Superior temporal gyrus (tissue), 1 donor: ENCODE measurements around the gene IKZF4.

ENCODE experiments used
- DNase-seq: peaks from one replicate; pipeline ENCODE4 v3.0.0-alpha.2; 2016; ENCODE audit errors: extremely low spot score

IKZF4 gene

DNA sequence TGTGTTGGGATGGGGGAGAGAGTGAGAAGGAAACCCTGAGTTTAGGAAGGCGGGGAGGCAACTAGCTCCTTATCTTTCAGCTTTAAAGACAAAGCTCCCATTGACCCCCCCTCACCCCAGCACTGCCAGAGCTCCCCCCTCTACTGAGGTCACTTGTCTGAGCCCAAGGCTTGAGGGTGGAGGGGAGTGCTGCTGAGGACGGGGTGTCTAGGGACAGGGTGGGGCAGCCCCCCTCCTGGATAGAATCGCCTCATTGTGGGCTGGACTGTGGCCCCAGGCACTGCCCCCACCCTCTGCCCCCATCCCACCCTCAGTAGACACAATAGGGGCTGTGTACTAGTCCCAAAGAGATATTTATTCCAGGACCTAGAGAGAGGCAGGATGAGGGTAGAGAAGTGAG is 62.1 kb downstream of the IKZF4 start:
- DNase-seq, result peak; percentile 91

DNA sequence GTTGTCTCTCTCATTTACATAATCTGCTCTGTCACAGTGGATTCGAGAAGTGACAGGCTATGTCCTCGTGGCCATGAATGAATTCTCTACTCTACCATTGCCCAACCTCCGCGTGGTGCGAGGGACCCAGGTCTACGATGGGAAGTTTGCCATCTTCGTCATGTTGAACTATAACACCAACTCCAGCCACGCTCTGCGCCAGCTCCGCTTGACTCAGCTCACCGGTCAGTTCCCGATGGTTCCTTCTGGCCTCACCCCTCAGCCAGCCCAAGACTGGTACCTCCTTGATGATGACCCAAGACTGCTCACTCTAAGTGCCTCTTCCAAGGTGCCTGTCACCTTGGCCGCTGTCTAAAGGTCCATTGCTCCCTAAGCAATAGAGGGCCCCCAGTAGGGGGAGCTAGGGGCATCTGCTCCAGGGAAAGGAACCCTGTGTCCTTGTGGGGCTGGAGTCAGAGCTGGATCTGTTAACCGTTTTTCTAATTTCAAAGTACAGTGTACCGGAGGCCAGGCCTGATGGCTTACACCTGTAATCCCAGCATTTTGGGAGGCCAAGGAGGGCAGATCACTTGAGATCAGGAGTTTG is 64.2 kb downstream of the IKZF4 start:
- DNase-seq, result no peak

DNA sequence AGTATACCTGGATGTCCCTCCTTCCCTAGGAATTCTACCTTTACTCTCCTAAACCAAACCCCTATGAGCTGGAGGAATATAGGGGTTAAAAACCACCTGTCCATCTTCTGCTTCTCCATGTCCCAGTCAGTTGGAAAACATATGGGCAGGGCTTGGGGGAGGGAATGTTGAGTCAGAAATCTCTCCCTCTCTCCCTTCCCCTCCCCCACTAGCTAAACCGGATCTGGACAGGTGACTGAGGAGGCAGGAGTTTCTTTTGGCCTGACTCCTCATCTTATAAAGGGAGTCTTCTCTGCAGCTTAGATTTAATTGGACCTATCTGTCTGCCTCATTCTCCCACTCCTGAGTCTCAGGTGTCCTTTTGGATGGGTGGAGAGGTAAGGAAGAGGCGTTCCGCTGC is 65.3 kb downstream of the IKZF4 start:
- DNase-seq, result no peak

DNA sequence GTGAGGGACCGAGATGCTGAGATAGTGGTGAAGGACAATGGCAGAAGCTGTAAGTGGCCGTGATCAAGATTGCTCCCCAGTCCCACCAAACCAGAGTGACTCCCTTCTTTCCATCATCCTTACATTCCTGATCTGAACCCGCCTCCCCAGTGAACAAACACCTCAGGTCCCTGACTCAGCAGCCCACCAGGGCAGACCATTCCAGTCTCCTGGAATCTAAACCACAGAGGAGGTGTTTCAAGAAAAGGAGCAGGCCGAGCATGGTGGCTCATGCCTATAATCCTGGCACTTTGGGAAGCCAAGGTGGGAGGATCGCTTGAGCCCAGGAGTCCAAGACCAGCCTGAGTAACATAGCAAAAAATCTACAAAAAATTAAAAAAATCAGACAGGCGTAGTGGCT is 65.8 kb downstream of the IKZF4 start:
- no peak for DNase-seq

DNA sequence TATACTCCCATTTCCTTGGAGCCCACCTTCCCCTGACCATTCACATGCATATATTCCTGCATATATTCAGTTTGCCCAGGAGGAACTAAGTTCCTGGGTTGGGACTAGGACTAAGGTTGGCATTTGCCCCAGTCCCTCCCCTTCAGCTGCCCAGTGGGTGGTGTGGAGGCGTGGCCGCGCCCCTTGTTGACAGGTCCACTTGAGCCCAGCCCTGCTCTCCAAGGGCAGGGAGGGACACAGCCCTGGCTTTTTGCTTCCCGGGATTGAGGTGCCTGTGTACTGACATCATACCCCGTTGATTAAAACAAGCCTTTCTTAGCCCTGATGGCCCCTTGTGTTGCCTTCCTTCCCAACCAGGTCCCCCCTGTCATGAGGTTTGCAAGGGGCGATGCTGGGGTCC is 66.4 kb downstream of the IKZF4 start:
- no peak for DNase-seq
